BLaER1 treated with 17β-estradiol and CSF1 and Interleukin-3, amounts not matched to agents 10 nM and 100 nM (cell line): ENCODE measurements around the gene RAET1G.
"Not testable (repeated sequence)": the region's sequence is repeated elsewhere in the genome, so short reads cannot be mapped to it uniquely, and the experiment has no call there.

Source experiments
- H3K27ac ChIP-seq, 11 experiments: shearing (Covaris generic); formaldehyde crosslinking; 2 replicates each; pipeline ENCODE4 v1.8.1; 2022
- H3K27me3 ChIP-seq, 11 experiments: shearing (Covaris generic); formaldehyde crosslinking; 2 replicates each; pipeline ENCODE4 v1.8.1; 2022
- H3K36me3 ChIP-seq, 11 experiments: shearing (Covaris generic); formaldehyde crosslinking; 2 replicates each; pipeline ENCODE4 v1.8.1; 2022
- H3K4me1 ChIP-seq, 10 experiments: shearing (Covaris generic); formaldehyde crosslinking; 2 replicates each; pipeline ENCODE4 v1.8.1; 2022
- H3K4me2 ChIP-seq, 11 experiments: shearing (Covaris generic); formaldehyde crosslinking; 2 replicates each; pipeline ENCODE4 v1.8.1; 2022
- H3K4me3 ChIP-seq, 10 experiments: shearing (Covaris generic); formaldehyde crosslinking; 2 replicates each; pipeline ENCODE4 v1.8.1; 2022
- H3K9ac ChIP-seq, 11 experiments: shearing (Covaris generic); formaldehyde crosslinking; 2 replicates each; pipeline ENCODE4 v1.8.1; 2022
- H3K9me3 ChIP-seq, 11 experiments: shearing (Covaris generic); formaldehyde crosslinking; replicated peaks in 1 of 11; 2 replicates each; pipeline ENCODE4 v1.8.1; 2022
- H4K20me1 ChIP-seq, 11 experiments: shearing (Covaris generic); formaldehyde crosslinking; 2 replicates each; pipeline ENCODE4 v1.8.1; 2022
- Cebpa-rat ChIP-seq, 11 experiments: shearing (Covaris generic); IDR thresholded peaks; 2 replicates each; pipeline ENCODE4 v1.8.1; 2022

Gene RAET1G

GRCh38 chr6:149922642-149923326 lies at the start of gene RAET1G:
TSS of gene RAET1G (minus strand) at chr6:149923121. CDS start at chr6:149923010, 111 bp downstream.
- H3K4me2 ChIP-seq, result peak within 1 kb of the TSS in 9 of 11 experiments; percentile 15 to 42 (median 25); a peak in 9 of 22 replicates
- H3K4me3 ChIP-seq, result peak within 1 kb of the TSS in 9 of 10 experiments; percentile 0 to 41 (median 23); a peak in 6 of 20 replicates
- peaks cover 14 to 28% (median 21%) of the 10 kb centered on the region in 11 experiments for H3K9me3 ChIP-seq
- no peak for TF ChIP-seq Cebpa-rat (IDR thresholded peaks at IDR 0.05)
- no peaks in the 10 kb centered on the region for H3K36me3 ChIP-seq
- H3K27me3 ChIP-seq, result peaks cover 61 to 81% (median 78%) of the 10 kb centered on the region in 11 experiments
- peaks cover 0 to 15% (median 0%) of the 10 kb centered on the region in 11 experiments; a peak in 2 of 22 replicates for H4K20me1 ChIP-seq
- H3K9ac ChIP-seq, result no peak within 1 kb of the TSS
- peaks cover 0 to 17% (median 7%) of the 10 kb centered on the region in 10 experiments; a peak in 13 of 20 replicates for H3K4me1 ChIP-seq
- H3K27ac ChIP-seq, result no peak within 1 kb of the TSS

GRCh38 chr6:149969635-149970034 lies 46.7 kb upstream of the RAET1G start:
- peaks cover 0 to 5% (median 0%) of the 10 kb centered on the region in 11 experiments; a peak in 6 of 22 replicates for H3K9me3 ChIP-seq
- no peak overlapping the region for H3K4me2 ChIP-seq
- TF ChIP-seq Cebpa-rat (IDR thresholded peaks at IDR 0.05), result no peak
- H3K27me3 ChIP-seq, result peaks cover 35 to 66% (median 61%) of the 10 kb centered on the region in 11 experiments
- H3K27ac ChIP-seq, result no peak overlapping the region
- H3K36me3 ChIP-seq, result no peaks in the 10 kb centered on the region
- peaks cover 0 to 27% (median 12%) of the 10 kb centered on the region in 11 experiments; a peak in 18 of 22 replicates for H4K20me1 ChIP-seq
- H3K9ac ChIP-seq, result no peak overlapping the region
- H3K4me3 ChIP-seq, result no peak overlapping the region
- H3K4me1 ChIP-seq, result peaks cover 6 to 11% (median 10%) of the 10 kb centered on the region in 10 experiments

GRCh38 chr6:149968909-149969308 lies 46.0 kb upstream of the RAET1G start:
- H3K36me3 ChIP-seq, H3K4me2 ChIP-seq, H3K9me3 ChIP-seq, H3K9ac ChIP-seq, H3K27ac ChIP-seq, H3K4me3 ChIP-seq: not testable (repeated sequence)
- Histone ChIP-seq H3K27me3 (peaks cover 42 to 73% (median 68%) of the 10 kb centered on the region in 11 experiments), H3K4me1 (peaks cover 13 to 18% (median 17%) of the 10 kb centered on the region in 10 experiments), H4K20me1 (peaks cover 0 to 34% (median 19%) of the 10 kb centered on the region in 11 experiments; a peak in 18 of 22 replicates)

GRCh38 chr6:149967999-149968398 lies 45.1 kb upstream of the RAET1G start:
- Histone ChIP-seq H3K4me1 (peaks cover 15 to 25% (median 22%) of the 10 kb centered on the region in 10 experiments), H4K20me1 (peaks cover 0 to 35% (median 19%) of the 10 kb centered on the region in 11 experiments; a peak in 18 of 22 replicates), H3K27me3 (peaks cover 45 to 82% (median 77%) of the 10 kb centered on the region in 11 experiments)
- not testable (repeated sequence) for H3K9me3 ChIP-seq, H3K4me2 ChIP-seq, H3K27ac ChIP-seq, H3K36me3 ChIP-seq, H3K4me3 ChIP-seq, H3K9ac ChIP-seq

GRCh38 chr6:149967591-149967990 lies 44.7 kb upstream of the RAET1G start:
- no peak for TF ChIP-seq Cebpa-rat (IDR thresholded peaks at IDR 0.05)

GRCh38 chr6:149966319-149966718 lies 43.4 kb upstream of the RAET1G start:
- H3K27me3 ChIP-seq, result peaks cover 56 to 97% (median 88%) of the 10 kb centered on the region in 11 experiments
- H3K27ac ChIP-seq, H3K36me3 ChIP-seq, H3K9ac ChIP-seq, H3K4me3 ChIP-seq, H3K4me2 ChIP-seq, H3K9me3 ChIP-seq: not testable (repeated sequence)
- peaks cover 0 to 35% (median 19%) of the 10 kb centered on the region in 11 experiments; a peak in 18 of 22 replicates for H4K20me1 ChIP-seq
- H3K4me1 ChIP-seq, result peaks cover 19 to 29% (median 25%) of the 10 kb centered on the region in 10 experiments

More at GRCh38 chr6:149967591-149967990, 44.7 kb upstream of the RAET1G start:
- Histone ChIP-seq H3K4me1 (peaks cover 19 to 29% (median 25%) of the 10 kb centered on the region in 10 experiments), H3K36me3 (no peaks in the 10 kb centered on the region), H3K9ac (no peak overlapping the region), H4K20me1 (peaks cover 0 to 35% (median 19%) of the 10 kb centered on the region in 11 experiments; a peak in 18 of 22 replicates), H3K9me3 (peaks cover 0 to 9% (median 0%) of the 10 kb centered on the region in 11 experiments; a peak in 6 of 22 replicates), H3K27ac (no peak overlapping the region), H3K4me3 (no peak overlapping the region), H3K4me2 (no peak overlapping the region), H3K27me3 (peaks cover 49 to 86% (median 81%) of the 10 kb centered on the region in 11 experiments)

- Histone ChIP-seq H3K9me3 (peaks cover 0 to 9% (median 0%) of the 10 kb centered on the region in 11 experiments; a peak in 6 of 22 replicates), H3K27me3 (peaks cover 61 to 99% (median 94%) of the 10 kb centered on the region in 11 experiments), H3K36me3 (no peaks in the 10 kb centered on the region), H3K4me2 (peak overlapping the region; percentile 82 to 99 (median 97)), H3K27ac (no peak overlapping the region), H3K4me3 (peak overlapping the region; percentile 51 to 71 (median 62); a peak in 19 of 20 replicates), H3K9ac (no peak overlapping the region), H3K4me1 (peaks cover 19 to 29% (median 25%) of the 10 kb centered on the region in 10 experiments), H4K20me1 (peaks cover 0 to 35% (median 19%) of the 10 kb centered on the region in 11 experiments; a peak in 18 of 22 replicates)
- no peak for TF ChIP-seq Cebpa-rat (IDR thresholded peaks at IDR 0.05)
Observed at GRCh38 chr6:149965194-149966020, 42.5 kb upstream of the RAET1G start.

GRCh38 chr6:149964308-149965193 lies 41.6 kb upstream of the RAET1G start:
- Histone ChIP-seq H3K9ac (peak overlapping the region in 10 of 11 experiments; percentile 47 to 77 (median 64); a peak in 19 of 22 replicates), H3K27me3 (peaks cover 64 to 99% (median 93%) of the 10 kb centered on the region in 11 experiments), H3K4me1 (peaks cover 19 to 29% (median 25%) of the 10 kb centered on the region in 10 experiments)

More at GRCh38 chr6:149964308-149965193, 41.6 kb upstream of the RAET1G start:
- H3K4me2 ChIP-seq, result peak overlapping the region; percentile 82 to 99 (median 97)
- no peaks in the 10 kb centered on the region for H3K36me3 ChIP-seq
- peaks cover 0 to 9% (median 0%) of the 10 kb centered on the region in 11 experiments; a peak in 6 of 22 replicates for H3K9me3 ChIP-seq
- peak overlapping the region in 4 of 11 experiments; percentile 51 to 67 (median 59); a peak in 5 of 22 replicates for H3K27ac ChIP-seq
- peak overlapping the region; percentile 51 to 71 (median 62) for H3K4me3 ChIP-seq
- peaks cover 0 to 35% (median 19%) of the 10 kb centered on the region in 11 experiments; a peak in 18 of 22 replicates for H4K20me1 ChIP-seq
- no peak for TF ChIP-seq Cebpa-rat (IDR thresholded peaks at IDR 0.05)
